Aorta (tissue), 5 donors: Measurements from ENCODE around the gene GRPEL1. TPM values are rescaled to one million over a fixed set of nuclear protein-coding genes. Genes with fewer than 3 reads are reported as not detected.

ENCODE experiments used
- ATAC-seq: fragments of 200-7000 bp; cut with Tn5 transposase; one replicate; pipeline ENCODE4 v1.9.1; 2022; ENCODE audit warnings: moderate library complexity; ENCODE audit not compliant: low FRiP score
- DNase-seq, 2 donors: peaks; one replicate each; pipeline ENCODE4 v3.0.0-alpha.2; 2020
- H3K27ac ChIP-seq, 2 donors: one replicate each; pipeline ENCODE4 v1.5.1; 2013; ENCODE audit warnings: low read length in 2 of 2, mild to moderate bottlenecking in 2 of 2, moderate library complexity in 2 of 2, control low read depth in 1 of 2, inconsistent platforms in 1 of 2, low read depth in 1 of 2
- H3K27me3 ChIP-seq, 2 donors: one replicate each; pipeline ENCODE4 v1.6.1; 2013; ENCODE audit warnings: control low read depth in 1 of 2, low read length in 1 of 2, mild to moderate bottlenecking in 1 of 2, moderate library complexity in 1 of 2; ENCODE audit not compliant: insufficient read depth in 2 of 2, control insufficient read depth in 1 of 2
- H3K36me3 ChIP-seq, 2 donors: one replicate each; pipeline ENCODE4 v1.6.1; 2013; ENCODE audit warnings: control low read depth in 1 of 2, low read length in 1 of 2, mild to moderate bottlenecking in 1 of 2; ENCODE audit not compliant: insufficient read depth in 2 of 2, control insufficient read depth in 1 of 2
- H3K4me1 ChIP-seq, 2 donors: one replicate each; pipeline ENCODE4 v1.6.1; 2013; ENCODE audit warnings: low read length in 2 of 2, control low read depth in 1 of 2, mild to moderate bottlenecking in 1 of 2, moderate library complexity in 1 of 2; ENCODE audit not compliant: insufficient read depth in 2 of 2, control insufficient read depth in 1 of 2
- H3K4me3 ChIP-seq, 2 donors: one replicate each; pipeline ENCODE4 v1.5.1; 2013; ENCODE audit warnings: low read length in 2 of 2, control low read depth in 1 of 2, mild to moderate bottlenecking in 1 of 2
- H3K9me3 ChIP-seq: one replicate; pipeline ENCODE4 v1.6.1; 2013; ENCODE audit warnings: mild to moderate bottlenecking, low read length; ENCODE audit not compliant: control insufficient read depth
- WGBS, 2 donors: extraction: QIAGEN DNeasy Blood & Tissue Kit; methylation state at CpG; one replicate each; pipeline ENCODE4 v1.1.7; 2013; 5-methylcytosine and 5-hydroxymethylcytosine counted together
- intact Hi-C, 2 donors: fragments of 100-400 bp; cut with DNase I; formaldehyde crosslinking; loops; one replicate each; pipeline versions ENCODE4 v1.14.2 to v1.15.0; 2022
- long read RNA-seq, 2 donors: library from polyadenylated mRNA; unstranded; transcript quantifications; one replicate each; pipeline ENCODE4 v2.0.0, GENCODE V29; 2020 to 2021
- polyA plus RNA-seq, 2 donors: library from polyadenylated mRNA; stranded (reverse); fragments of 200-250 nt; gene quantifications; one replicate each; pipeline ENCODE4 v1.2.3, GENCODE V29; 2013
- total RNA-seq, 2 donors: library from RNA; stranded (reverse); fragmentation: NEBNext Ultra II Directional; extraction: Animal tissue kit (Norgen Biotek cat#: 25700); gene quantifications; one replicate each; pipeline ENCODE4 v1.2.1, GENCODE V29; 2021
- donor health status: healthy with polysubstance abuse.
- donor health status: Bipolar disorder and iron deficiency.
- donor health status: DM: no; HTN: no; CAD: no.
- donor health status: DM: no; HTN: no; CAD: no.
- donor health status: DM: yes; HTN: yes; CAD: no.

Gene GRPEL1
- total RNA-seq (10 to 100 TPM; 16.1 to 22.0 TPM), polyA plus RNA-seq (10 to 100 TPM; 11.1 to 21.2 TPM)
- long read RNA-seq, donor 1, transcript GRPEL1-201 (4 exons, 2,775 nt) = major isoform, 136 of 156 reads
- long read RNA-seq, donor 1, partial matches to known transcripts = 0 of 156 reads
- long read RNA-seq, donor 1, other reads (novel, unspliced or antisense) = 19 of 156 reads
- long read RNA-seq, donor 2, transcript GRPEL1-201 (4 exons, 2,775 nt) = major isoform, 16 of 17 reads
- long read RNA-seq, donor 2, partial matches to known transcripts = 0 of 17 reads
- long read RNA-seq, donor 2, other reads (novel, unspliced or antisense) = 1 of 17 reads

DNA sequence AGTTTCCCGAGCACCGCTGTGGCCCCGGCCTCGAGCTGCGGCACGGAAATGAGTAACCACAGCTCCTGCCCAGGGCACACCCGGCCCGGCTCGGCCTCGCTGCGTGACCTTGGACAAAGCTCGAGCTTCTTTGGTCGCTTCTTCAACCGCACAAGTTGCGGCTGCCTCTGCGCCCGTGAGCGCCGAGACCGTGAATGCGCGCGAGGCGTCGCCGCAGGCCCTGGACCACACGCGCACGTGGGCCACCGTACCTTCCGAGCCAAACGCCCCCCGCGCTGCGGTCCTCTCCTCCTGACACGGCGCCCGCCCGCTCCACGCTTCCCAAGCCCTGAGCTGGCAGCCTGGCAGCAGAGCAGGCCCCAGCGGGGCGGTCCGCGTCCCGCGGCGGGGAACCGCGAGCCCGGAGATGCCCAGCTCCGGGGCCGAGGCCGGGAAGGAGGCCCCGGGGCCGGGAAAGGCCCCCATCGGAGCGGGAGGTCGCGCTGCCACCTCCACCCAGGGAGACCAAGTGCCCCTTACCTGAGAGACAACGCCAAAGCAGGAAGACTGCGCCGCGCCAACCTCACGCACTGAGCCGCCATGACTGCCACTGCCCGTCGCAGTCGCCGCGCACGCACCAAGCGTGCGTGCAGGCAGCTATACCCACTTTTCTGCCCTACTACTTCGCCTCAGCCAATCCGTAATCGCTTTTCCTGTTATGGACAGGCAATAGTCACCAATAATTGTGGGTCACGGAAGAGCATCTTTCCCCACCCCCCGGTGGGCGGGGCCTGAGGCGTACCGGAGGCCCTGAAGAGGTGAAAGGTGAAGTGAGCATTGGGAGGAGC lies at the start of gene GRPEL1:
TSS of gene GRPEL1 (minus strand) at position 613 of the 827 bp plus-strand sequence. CDS start at position 581, 32 bp downstream.
- no peaks in the 10 kb centered on the region for H3K27me3 ChIP-seq
- ATAC-seq = peak; percentile 99
- 0% methylated on average over 57 to 81 of the region's 81 CpGs for WGBS, 2 donors
- peak within 1 kb of the TSS; percentile 74 to 76 for H3K4me3 ChIP-seq
- peak within 1 kb of the TSS in 1 of 2 donors; percentile 80 for H3K27ac ChIP-seq
- peaks cover 0 to 6% of the 10 kb centered on the region in 2 donors for H3K4me1 ChIP-seq
- intact Hi-C loops = loop anchor here (1.0 to 2.0 kb wide), 3 partner anchors 24 to 81 kb away; partner anchors contain the start of gene TADA2B (in 2 of the 2)
- peak; percentile 100 for DNase-seq
- H3K36me3 ChIP-seq = no peaks in the 10 kb centered on the region
- H3K9me3 ChIP-seq = no peaks in the 10 kb centered on the region

DNA sequence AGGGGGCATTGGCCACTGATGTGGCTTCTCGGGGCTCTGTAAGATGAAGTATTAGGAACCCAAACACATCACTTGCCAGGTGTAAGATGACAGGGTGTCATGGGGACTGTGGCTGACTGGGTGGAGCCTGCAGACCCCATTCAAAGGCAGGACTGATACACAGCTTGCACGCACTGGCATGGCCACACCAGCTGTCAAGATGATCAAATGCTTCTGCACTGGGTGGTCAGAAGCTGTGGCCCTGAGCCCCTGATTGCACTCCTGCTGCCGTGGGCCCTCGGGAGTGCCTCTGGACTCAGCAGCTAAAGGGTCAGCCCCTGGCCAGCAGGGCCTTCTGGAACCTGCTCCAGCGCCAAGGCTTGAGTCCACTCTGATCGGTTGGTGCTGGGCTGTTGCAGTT lies 48.8 kb upstream of the GRPEL1 start:
- Histone ChIP-seq H3K27me3 (no peaks in the 10 kb centered on the region), H3K4me3 (no peak overlapping the region), H3K4me1 (no peaks in the 10 kb centered on the region), H3K27ac (no peak overlapping the region), H3K36me3 (no peaks in the 10 kb centered on the region), H3K9me3 (no peaks in the 10 kb centered on the region)
- ATAC-seq (no peak), DNase-seq (no peak)
- intact Hi-C loops = no loop called here
- WGBS, 2 donors = 67 to 70% methylated on average over 6 of the region's 6 CpGs

DNA sequence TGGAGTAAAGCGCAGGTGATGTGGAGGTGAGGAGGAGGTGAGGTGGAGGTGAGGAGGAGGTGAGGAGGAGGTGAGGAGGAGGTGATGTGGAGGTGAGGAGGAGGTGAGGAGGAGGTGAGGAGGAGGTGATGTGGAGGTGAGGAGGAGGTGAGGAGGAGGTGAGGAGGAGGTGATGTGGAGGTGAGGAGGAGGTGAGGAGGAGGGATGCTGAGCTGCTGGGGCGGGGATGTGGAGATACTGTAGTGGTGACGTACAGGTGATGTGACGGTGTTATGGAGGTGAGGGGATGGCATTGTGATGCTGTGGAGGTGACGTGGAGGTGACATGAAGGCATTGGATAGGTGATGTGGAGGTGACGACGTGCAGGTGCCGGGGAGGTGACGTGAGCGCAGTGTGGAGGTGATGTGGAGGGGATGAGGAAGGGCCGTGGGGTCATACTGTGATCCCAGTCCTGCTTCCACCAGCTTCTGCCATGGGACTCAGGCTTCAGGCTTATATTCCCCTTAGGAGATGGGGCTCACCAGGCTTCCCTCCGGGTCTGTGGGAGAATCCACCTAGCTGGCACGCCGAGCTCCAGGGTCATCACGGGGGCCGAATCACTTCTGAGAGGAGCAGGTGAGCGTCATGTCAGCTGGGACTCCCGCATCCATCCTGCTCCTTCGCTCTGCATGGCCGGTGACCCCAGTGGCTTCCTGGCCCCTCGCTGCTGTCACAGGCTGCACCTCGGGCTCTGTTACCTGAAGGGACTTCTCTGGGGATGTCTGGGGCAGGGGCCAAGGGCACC lies 47.9 kb upstream of the GRPEL1 start:
- no peak overlapping the region for H3K4me3 ChIP-seq

DNA sequence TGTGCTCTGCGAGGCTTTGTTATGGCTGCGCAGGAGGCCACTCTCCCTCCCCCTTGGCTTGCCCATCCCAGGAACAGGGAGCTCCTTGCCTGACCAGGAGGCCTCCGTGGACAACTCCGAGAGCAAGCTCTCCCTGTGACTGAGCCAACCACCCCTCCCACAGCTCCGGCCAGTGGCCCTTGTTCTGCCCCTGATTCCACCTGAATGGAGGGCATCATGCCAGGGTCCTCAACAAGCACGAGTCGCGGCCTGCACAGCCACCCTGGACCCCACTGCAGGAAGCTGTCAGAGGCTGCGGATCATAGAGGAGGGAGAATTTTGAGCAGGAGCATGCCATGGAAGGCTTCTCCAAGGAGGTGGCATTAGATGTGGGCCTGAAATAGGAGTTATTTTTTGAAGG lies 44.8 kb upstream of the GRPEL1 start:
- 96 to 99% methylated on average over 9 of the region's 9 CpGs for WGBS, 2 donors
- ATAC-seq = no peak

More for the DNA sequence above, 47.9 kb upstream of the GRPEL1 start:
- no peak for DNase-seq
- H3K4me1 ChIP-seq = no peaks in the 10 kb centered on the region
- H3K27ac ChIP-seq = no peak overlapping the region
- intact Hi-C loops = no loop called here
- WGBS, 2 donors = 87 to 90% methylated on average over 20 to 22 of the region's 22 CpGs
- H3K36me3 ChIP-seq = no peaks in the 10 kb centered on the region
- H3K9me3 ChIP-seq = no peaks in the 10 kb centered on the region
- H3K27me3 ChIP-seq = no peaks in the 10 kb centered on the region
- ATAC-seq = no peak

DNA sequence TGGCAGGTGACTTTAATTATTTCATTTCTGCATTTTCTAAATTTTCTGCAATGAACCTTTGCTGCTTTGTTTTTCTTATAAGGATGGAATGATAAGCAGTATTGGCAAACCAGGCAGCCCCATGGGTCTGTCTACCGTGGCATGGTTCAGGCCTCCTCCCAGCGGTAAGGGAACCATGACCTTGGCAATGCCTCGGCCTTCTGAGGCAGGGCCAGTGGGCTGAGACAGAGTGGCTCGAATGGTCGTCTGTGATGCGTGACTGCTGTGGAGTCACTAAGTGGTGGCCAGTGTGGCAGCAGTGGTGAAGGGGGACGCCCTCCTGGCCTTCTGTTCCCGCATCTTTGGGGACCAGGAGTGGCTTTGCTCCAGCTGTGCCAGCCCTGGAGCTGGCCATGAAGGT lies 43.6 kb upstream of the GRPEL1 start:
- H3K36me3 ChIP-seq = no peaks in the 10 kb centered on the region
- H3K9me3 ChIP-seq = no peaks in the 10 kb centered on the region
- intact Hi-C loops = no loop called here
- H3K4me3 ChIP-seq = no peak overlapping the region
- H3K27ac ChIP-seq = no peak overlapping the region
- peak; percentile 21 to 62 for DNase-seq
- 96 to 99% methylated on average over 8 of the region's 8 CpGs for WGBS, 2 donors
- H3K27me3 ChIP-seq = no peaks in the 10 kb centered on the region
- no peaks in the 10 kb centered on the region for H3K4me1 ChIP-seq
- no peak for ATAC-seq

More for the DNA sequence above, 44.8 kb upstream of the GRPEL1 start:
- H3K9me3 ChIP-seq = no peaks in the 10 kb centered on the region
- no peak overlapping the region for H3K4me3 ChIP-seq
- no peaks in the 10 kb centered on the region for H3K36me3 ChIP-seq
- no peaks in the 10 kb centered on the region for H3K27me3 ChIP-seq
- no peak overlapping the region for H3K27ac ChIP-seq
- DNase-seq = peak; percentile 32 to 59
- H3K4me1 ChIP-seq = no peaks in the 10 kb centered on the region
- intact Hi-C loops = no loop called here

DNA sequence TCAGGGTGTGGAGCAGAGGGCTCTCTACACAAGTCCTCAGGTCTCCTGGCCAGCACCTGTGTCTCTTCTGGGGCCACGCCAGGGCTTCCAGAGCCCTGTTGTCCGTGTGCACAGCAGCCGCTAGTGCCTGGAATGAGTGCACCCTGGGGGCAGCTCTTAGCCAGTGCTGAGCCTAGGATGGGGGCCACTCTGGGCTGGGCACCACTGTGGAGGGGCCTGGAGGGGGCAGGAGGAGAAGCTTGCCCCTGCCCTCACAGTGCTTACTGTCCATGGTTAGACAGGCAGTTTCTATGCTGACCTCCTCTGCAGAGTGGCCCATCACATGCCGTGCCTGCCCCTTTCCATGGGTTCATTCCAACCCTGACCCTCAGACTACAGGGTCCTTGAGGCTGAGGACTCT lies 42.7 kb upstream of the GRPEL1 start:
- no peak overlapping the region for H3K4me3 ChIP-seq
- H3K27me3 ChIP-seq = no peaks in the 10 kb centered on the region
- H3K4me1 ChIP-seq = no peaks in the 10 kb centered on the region
- ATAC-seq (no peak), DNase-seq (peak in 1 of 2 donors; percentile 42)
- no peaks in the 10 kb centered on the region for H3K36me3 ChIP-seq
- H3K27ac ChIP-seq = no peak overlapping the region
- H3K9me3 ChIP-seq = no peaks in the 10 kb centered on the region
- 88 to 96% methylated on average over 4 of the region's 4 CpGs for WGBS, 2 donors
- intact Hi-C loops = no loop called here

DNA sequence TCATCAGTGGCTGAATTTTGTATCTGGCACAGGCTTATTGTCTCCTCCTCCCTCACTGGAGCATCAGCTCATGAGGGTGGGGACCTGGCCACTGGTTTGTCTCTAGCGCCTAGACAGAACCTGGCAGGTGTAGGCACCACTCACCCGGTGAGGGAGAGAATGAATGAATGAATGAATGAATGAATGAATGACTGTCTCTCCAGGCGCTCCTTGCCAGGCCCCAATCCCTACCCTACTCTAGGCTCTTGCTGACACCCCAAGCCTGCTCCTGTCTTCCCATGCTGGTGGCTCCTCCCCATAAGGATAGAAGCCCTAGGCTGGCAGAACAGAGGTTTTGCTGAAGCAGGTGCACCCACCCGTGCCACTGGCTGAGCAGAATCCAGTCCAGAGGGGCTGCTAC lies 41.3 kb upstream of the GRPEL1 start:
- intact Hi-C loops = no loop called here
- Histone ChIP-seq H3K27ac (no peak overlapping the region), H3K4me3 (no peak overlapping the region), H3K9me3 (no peaks in the 10 kb centered on the region), H3K4me1 (no peaks in the 10 kb centered on the region), H3K36me3 (no peaks in the 10 kb centered on the region), H3K27me3 (no peaks in the 10 kb centered on the region)
- DNase-seq (peak in 1 of 2 donors; percentile 38), ATAC-seq (no peak)
- WGBS, 2 donors = 92 to 95% methylated on average over 4 of the region's 4 CpGs

DNA sequence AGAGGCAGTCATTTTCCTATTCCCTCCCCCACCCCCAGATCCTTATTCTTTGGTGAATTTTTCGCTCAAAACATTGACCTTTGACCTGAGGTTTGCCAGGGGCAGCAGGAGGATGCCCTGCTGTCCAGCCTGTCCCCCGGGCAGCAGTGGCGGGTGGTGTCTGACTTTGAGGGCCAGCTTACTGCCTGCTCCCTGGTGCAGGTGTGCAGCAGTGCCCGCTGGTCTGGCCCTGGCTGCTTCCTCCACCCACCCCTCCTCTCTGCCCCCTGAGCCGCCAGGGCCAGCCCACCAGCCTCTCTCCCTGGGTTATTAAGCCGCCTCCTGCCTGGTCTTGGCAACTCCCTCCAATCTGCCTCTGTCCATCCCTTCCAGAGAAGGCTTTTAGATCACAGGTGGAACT lies 40.8 kb upstream of the GRPEL1 start:
- intact Hi-C loops = no loop called here
- H3K4me1 ChIP-seq = no peaks in the 10 kb centered on the region
- ATAC-seq (no peak), DNase-seq (peak in 1 of 2 donors; percentile 70)
- H3K9me3 ChIP-seq = no peaks in the 10 kb centered on the region
- 95 to 96% methylated on average over 6 of the region's 6 CpGs for WGBS, 2 donors
- H3K27ac ChIP-seq = no peak overlapping the region
- H3K36me3 ChIP-seq = no peaks in the 10 kb centered on the region
- H3K27me3 ChIP-seq = no peaks in the 10 kb centered on the region
- H3K4me3 ChIP-seq = no peak overlapping the region
